ENCODE data around the gene CLCN6.

The CLCN6 gene

DNA sequence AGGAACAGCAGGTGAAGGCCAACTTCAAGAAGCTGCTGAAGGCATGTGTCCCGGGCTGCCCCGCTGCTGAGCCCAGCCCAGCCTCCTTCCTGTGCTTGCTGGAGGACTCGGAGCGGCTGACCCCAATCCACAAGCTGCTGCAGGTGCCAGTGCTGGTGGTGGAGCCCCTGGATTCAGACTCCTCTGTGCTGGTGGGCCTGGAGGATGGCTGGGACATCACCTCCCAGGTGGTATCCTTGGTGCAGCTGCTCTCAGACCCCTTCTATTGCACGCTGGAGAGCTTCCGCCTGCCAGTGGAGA is 72.8 kb downstream of the CLCN6 start:
- DNase-seq (ENCODE audit: low spot score), result no peak

DNA sequence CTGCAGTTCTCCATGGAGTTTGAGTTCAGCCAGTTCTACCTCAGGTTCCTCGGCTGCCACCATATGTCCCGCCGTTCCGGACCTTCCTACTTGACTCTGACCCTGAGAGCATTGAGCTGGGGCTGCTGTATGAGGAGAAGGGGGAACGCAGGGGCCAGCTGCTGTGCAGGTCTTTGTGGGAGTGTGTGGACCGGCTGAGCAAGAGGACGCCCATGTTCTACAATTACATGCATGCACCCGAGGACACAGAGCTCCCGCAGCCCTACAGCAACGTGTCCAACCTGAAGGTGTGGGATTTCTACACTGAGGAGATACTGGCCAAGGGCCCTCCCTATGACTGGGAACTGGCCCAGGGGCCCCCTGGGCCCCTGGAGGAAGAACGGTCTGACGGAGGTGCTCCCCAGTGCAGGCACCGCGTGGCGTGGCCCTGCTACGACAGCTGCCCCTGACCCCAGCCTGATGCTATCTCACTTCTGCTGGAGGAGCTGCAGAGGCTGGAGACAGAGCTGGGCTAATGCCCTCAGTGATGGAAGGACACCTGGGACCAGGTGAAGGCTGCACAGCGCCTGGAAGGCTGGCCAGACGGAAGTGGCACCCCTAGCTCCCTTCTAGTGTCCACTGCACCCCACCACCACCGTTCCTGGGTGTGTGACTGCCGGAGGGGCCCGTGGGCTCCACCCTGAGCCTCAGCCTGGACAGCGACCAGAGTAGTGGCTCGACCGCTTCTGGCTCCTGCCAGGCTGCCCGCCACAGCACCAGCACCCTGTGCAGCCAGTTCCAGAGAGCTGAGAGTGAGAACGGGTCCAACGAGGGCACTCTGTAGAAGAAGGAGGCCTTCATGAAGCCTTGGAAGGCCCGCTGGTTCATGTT is 73.6 kb downstream of the CLCN6 start:
- no peak for DNase-seq (ENCODE audit: low spot score)

DNA sequence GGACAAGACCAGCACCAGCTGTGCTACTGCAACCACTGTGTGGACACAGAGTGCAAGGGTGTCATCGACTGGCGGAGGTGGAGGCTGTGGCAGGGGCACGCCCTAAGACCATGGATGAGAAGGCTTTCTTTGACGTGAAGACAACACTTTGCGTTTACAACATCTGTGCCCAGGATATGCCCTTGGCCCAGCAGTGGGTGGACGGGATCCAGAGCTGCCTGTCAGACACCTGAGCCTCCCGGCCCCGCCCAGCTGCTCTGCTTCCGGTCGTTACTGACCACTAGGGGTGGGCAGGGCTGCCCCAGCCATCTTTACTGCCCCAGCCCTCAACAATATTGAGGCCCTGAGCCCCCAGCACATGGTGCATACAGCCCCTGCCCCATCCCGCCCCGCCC is 74.2 kb downstream of the CLCN6 start:
- DNase-seq (ENCODE audit: low spot score), result no peak

DNA sequence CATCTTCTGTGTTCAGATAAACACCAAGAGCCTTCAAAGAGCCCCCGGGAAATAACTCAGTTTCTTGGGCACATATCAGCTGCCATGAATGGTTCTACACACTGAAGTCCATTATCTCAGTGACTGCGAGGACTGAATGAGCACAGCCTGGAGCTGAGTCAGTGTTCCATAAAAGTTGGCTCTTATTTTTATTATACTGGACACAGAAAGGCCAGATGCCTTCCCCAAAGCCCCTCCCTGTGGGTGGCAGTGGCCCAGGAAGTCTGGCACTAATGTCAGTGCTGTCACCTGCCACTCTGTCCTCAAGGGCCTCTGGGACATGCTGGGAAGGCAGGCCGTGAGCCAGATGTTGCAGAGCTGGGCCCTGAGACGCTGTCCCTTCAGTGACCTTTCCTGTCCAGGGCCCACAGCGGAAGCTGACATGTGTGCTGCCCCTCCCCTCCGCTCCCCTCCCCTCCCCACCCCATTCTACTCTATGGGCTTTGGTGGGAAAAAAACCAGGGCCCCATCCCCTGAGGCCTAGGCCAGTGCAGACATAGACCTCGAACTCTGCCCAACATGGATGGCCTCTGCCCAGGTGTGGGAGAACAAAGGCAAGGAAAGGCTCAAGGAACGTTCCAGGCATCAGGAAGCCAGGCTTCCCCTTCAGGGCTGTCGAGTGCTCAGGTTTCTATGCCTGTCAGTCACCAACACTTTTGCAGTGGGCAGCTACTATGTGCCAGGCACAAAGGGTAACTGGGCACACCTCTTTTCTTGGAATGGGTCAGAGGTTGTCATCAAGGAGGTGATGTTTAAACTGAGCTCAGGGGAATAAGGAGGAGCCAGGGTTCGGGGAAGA is 75.1 kb downstream of the CLCN6 start:
- DNase-seq (ENCODE audit: low spot score), result no peak

DNA sequence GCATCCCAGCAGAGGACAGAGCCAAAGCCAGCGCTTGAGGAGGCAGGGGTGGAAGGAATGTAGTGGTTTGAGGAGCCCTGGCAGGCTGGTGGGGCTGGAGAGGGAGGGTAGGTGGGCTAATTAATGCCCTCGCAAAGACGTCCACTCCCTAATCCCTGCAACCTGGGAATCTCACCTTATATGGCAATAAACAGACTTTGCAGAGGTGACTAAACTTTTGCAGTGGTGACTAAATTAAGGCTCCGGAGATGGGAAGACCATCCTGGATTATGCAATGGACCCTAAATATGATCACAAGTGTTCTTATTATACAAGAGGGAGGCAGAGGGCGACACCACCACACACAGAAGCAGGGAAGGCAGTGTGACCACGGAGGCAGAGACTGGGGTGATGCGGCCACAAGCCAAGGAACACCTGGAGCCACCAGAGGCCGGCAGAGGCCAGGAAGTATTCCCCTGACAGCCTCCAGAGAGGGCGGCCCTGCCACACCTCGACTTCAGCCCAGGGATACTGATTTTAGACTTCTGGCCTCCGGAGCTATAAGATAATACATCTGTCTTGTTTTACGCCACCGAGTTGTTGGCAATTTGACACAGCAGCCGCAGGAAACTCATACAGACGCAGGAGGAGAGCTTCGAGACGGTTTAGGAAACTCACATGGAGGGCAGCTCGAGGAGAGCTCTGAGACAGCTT is 75.9 kb downstream of the CLCN6 start:
- no peak for DNase-seq (ENCODE audit: low spot score)

DNA sequence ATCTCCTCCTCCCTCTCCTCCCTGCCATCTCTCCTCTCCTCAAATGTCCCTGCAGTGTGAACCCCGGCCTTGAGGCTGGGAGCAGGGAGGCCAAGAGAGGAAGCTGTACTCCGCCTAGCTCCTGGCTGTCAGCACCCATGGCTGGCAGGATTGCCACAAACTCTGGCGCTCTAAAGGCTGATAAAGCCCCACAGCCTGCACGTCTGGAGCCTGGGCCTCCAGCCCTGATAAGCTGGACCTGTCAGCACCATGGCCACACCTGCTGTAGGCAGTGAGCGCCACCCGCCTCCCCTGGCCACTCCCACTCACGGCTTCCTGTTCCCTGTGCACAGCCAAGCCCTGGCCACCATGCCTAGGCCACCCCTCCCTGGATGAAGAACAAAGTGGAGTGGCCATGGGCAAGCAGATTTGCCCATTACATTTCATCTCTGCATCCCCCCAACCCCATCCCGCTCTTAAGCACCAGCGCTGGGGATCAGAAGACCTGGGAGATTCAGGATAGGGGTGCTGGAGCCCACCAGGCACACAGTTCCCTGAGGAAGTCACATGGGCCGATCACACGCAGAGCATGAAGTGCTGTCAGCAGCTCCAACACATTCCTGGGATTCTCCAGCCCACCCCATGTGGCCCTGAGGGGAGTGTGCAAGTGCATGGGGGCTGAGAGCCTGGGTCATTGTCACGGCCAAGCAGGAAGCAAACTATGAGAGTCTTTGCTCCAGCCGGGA is 77.0 kb downstream of the CLCN6 start:
- no peak for DNase-seq (ENCODE audit: low spot score)

DNA sequence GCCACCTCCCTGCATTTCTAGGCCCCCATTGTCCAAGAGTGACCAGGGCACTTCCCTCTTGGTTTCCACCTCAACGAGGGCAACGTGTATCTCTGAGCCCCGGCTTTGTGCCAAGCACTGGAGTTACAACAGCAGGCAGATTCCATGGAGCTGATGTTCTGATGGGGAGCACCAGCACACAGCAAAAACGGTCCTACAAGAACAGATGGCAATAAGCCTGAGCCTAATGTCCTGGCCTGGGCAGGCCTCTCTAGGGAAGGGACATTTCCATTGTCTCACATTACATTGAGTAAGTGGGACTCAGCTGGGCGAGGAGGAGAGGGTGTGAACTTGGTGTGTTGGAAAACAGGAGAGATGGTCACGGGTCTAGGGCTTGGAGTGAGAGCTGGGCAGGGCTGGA is 79.9 kb downstream of the CLCN6 start:
- no peak for DNase-seq (ENCODE audit: low spot score)

DNA sequence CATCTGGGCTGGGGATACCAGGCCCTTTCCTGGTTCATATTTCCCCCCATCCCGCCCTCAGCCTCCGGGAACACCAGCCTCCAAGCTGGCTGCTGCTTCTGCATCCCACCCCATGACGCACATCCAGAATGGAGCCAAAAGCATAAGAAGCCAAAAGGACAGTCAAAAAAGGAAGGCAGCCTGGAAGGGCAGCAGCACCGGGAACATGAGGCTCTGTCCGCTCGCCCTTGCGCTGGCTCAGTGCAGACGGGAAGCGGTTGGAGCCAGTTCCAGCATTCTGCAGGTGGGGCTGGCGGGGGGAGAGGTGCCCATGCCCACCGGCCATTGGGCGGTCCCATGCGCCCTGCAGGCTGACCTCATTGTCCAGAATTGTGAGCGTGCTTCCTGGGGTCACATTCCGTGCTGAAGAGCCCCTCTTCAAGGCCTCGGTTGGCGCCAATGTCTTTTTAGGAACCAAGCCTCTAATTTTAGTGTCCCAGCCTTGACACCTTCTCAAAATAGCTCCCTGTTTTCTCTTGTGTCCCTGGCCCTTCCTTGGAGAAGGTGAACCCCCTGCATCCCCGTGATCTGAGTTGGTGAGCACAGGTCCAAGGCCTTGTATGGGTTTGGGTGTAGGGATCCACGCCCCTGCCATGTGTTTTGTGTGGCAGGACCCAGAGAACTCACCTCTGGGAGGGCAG is 81.1 kb downstream of the CLCN6 start:
- DNase-seq (ENCODE audit: low spot score), result no peak

DNA sequence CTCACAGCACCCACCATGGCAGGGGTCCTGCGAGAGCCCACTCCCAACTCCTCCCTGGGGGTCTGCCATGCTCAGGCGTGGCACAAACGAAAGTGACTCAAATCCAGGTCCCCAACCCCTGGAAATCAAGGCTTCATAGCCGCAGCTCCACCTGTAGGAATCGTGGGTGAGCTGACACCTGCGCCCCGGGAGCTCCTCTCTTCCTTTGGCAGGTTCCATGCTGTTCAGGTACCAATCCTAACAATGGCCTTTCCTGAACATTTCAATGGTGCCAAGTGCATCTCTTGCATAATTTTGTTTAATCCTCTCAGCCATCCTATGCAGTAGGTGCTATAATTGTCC is 81.6 kb downstream of the CLCN6 start:
- DNase-seq (ENCODE audit: low spot score), result no peak

DNA sequence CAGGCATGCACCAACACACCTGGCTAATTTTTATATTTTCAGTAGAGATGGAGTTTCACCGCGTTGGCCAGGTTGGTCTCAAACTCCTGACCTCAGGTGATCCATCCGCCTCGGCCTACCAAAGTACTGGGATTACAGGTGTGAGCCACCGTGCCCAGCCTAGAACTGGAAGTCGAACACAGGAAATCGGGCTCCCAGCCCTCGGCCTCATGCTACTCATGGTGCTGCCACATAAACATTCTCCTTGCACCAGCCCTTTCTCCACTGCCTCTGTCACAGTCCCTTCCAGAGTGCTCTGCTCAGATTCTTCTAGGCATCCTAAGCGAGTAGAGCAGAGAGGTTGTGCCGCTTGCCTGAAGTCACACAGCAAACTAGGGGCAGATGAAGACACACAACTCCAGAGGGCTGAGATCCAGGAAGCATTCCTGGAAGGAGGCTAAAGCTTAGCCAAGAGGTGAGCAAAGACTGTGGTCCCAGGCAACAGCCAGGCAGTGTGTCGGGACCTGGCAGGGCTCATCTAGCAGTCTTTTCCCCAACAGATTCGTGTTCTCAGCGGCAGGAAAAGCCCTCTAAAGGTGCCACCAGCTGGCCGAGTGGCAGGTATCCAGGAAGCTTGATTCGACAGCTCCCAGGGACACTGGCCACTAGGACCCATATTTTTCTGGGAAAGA is 82.3 kb downstream of the CLCN6 start:
- DNase-seq (ENCODE audit: low spot score), result no peak

DNA sequence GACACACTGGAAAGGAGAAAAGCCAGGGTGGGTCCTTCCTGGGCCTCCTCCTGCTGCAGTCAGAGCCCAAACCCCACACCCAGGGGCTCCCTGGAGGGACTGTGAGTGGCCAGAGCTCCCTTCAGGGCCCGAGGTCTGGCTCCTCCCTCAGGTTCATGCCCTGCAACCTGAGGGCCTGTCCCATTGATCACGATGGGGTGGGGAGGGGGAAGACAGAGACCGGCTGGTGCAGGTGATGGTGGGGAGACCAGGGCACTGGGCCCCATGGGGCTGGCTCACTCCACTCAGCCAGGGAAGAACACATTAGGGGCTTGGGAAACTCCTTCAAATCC is 82.9 kb downstream of the CLCN6 start:
- DNase-seq (ENCODE audit: low spot score), result no peak

DNA sequence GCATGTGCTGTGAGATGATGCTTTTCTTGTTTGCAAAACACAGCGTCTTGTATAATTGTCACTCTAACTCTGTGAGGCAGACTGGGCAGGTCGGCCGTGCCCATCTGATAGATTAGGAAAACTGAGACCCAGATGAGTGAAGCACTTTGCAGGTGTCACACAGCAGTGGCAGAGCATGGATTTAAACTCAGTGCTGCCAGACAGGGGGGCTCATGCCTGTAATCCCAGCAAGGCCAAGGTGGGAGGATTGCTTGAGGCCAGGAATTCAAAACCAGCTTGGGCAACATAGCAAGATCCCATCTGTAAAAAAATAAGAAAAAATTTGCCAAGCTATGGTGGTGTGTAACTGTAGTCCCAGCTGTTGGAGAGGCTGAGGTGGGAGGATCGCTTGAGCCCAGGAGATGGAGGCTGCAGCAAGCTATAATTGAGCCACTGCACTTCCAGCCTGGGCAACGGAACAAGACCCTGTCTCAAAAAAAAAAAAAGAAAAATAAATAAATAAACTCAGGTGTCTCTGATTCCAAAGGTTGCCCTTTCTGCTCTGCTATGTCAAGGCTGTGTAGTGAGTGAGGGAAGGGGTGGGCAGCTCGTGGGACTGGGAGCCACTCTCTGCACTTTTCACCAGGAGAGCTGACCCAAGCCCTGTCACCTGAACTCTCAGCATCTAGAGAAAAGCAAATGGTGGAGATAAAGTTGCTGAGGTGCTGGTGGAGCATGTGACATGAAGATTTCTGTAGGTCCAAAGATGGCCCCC is 85.6 kb downstream of the CLCN6 start:
- no peak for DNase-seq (ENCODE audit: low spot score)
